GM13976 (cell line): ENCODE data around the gene IGLON5.

Experiments used
- DNase-seq: peaks from one replicate; pipeline ENCODE4 v3.0.0; 2012; ENCODE audit warnings: low spot score
- CTCF ChIP-seq: IDR thresholded peaks from 2 replicates; pipeline ENCODE4 v1.5.1; 2012; ENCODE audit warnings: borderline replicate concordance, mild to moderate bottlenecking; ENCODE audit not compliant: insufficient read depth; ENCODE audit errors: extremely low read depth, missing control alignments, control extremely low read depth
- in situ Hi-C: fragments of 300-500 bp; cut with MboI; formaldehyde crosslinking; loops from one replicate; pipeline ENCODE4 v1.12.0; 2022; ENCODE audit warnings: low sequenced_read_pairs, mixed read lengths, inconsistent platforms; ENCODE audit not compliant: unreplicated experiment

The IGLON5 gene

DNA sequence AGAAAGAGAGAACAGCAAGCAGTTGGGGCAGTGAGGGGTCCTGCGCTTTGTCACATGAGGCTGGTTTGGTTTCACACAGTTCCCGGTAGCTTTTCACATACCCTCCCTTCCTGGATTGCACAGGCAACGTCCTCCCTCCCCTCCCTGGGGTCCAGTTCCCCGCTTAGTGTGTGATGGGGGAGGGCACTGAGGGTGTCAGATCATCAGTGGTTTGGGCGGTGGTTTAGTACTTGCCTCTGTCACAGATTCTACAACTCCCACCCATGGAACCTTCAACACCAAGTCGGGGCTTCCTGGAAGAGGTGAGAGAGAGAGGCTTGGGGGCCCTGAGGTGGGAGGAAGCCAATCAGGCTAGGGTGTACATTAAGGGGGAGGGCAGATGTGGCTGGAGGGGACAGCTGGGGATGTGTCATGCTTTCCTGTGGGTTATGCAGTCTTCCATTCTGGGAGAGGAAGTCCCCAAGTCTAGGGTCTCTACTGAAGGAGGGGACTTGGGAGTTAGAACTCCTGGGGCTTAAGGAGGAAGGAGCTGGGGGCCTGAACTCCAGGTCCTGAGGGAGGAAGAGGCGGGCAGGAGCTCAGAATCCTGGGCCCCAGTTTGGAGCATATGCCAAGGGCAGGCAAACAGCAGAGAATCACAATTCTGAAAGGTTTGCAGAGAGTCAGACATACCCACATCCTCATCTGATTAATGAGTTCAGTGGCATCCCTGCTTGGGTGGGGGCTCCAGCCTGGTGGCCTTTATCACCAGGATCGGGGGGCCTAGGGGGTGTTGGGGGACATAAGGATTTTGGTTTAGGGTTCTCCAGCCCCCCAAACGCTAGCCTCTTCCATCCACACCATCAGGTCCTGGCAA is 61.4 kb downstream of the IGLON5 start, which contains the start of gene NKG7:
TSS of gene NKG7 (minus strand) at position 6 of the 856 bp plus-strand sequence. CDS start 119 bp downstream, outside the sequence.
- TF ChIP-seq CTCF: no peak
- DNase-seq: peak; percentile 79
- in situ Hi-C loops: no loop called here

DNA sequence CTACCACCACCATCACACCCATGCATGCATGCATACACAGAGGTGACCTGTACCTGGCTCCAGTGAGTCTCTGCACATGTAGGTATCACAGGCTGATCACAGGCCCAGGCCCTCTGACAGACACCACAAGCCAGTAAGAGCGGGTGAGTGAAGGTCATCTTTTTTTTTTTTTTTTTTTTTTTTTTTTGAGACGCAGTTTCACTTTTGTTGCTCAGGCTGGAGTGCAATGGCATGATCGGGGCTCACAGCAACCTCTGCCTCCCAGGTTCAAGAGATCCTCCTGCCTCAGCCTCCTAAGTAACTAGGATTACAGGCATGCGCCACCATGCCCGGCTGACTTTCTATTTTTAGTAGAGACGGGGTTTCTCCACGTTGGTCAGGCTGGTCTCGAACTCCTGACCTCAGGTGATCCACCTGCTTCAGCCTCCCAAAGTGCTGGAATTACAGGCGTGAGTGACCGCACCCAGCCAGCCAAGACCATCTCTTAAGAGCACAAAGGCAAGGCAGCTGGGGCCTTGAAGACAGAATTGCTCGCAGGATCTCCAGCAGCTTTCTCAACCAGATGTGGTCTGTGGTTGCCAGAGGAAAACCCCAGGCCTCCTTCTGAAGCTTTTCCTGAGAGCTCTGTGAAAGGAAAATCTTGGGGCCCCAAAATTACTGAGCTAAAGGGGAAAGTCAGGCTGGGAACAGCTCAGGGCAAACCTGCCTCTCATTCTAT is 64.2 kb downstream of the IGLON5 start:
- DNase-seq: no peak
- in situ Hi-C loops: no loop called here
- TF ChIP-seq CTCF: no peak

- in situ Hi-C loops: no loop called here
- DNase-seq: no peak
- no peak for TF ChIP-seq CTCF
Observed at GRCh38 chr19:51377422-51377821, 66.0 kb downstream of the IGLON5 start.

- in situ Hi-C loops: no loop called here
- DNase-seq: no peak
- TF ChIP-seq CTCF: no peak
Observed at GRCh38 chr19:51380379-51380778, 68.9 kb downstream of the IGLON5 start.
